NCI-H748 (cell line): ENCODE results near the gene TNRC6C.

Experiments
- DNase-seq: peaks from one replicate; lab custom pipeline; 2025; ENCODE audit not compliant: unreplicated experiment; lab: John Stamatoyannopoulos, UW

TNRC6C gene

DNA sequence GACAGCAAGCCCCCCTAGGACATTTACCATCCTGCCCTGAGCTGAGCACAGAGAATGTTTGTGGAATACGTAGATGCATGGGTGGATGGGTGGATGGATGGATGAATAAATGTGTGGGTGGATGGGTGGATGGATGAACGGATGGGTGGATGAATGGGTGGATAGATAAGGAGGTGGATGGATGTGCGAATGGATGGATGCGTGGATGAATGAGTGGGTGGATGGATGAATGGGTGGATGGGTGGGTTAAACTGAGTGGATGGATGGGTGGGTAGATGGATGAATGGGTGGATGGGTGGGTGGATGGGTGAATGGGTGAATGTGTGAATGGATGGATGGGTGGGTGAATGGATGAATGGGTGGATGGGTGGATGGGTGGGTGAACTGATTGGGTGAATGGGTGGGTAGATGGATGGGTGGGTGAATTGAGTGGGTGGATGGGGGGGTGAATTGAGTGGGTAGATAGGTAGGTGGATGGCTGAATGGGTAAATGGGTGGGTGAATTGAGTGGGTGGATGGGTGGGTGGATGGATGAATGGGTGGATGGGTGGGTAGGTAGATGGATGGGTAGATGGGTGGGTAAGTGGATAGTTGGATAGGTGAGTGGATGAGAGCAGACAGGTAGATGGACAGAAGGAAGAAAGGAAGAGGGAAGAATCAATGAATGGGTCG, 164.9 kb downstream of the TNRC6C start:
- DNase-seq = no peak

DNA sequence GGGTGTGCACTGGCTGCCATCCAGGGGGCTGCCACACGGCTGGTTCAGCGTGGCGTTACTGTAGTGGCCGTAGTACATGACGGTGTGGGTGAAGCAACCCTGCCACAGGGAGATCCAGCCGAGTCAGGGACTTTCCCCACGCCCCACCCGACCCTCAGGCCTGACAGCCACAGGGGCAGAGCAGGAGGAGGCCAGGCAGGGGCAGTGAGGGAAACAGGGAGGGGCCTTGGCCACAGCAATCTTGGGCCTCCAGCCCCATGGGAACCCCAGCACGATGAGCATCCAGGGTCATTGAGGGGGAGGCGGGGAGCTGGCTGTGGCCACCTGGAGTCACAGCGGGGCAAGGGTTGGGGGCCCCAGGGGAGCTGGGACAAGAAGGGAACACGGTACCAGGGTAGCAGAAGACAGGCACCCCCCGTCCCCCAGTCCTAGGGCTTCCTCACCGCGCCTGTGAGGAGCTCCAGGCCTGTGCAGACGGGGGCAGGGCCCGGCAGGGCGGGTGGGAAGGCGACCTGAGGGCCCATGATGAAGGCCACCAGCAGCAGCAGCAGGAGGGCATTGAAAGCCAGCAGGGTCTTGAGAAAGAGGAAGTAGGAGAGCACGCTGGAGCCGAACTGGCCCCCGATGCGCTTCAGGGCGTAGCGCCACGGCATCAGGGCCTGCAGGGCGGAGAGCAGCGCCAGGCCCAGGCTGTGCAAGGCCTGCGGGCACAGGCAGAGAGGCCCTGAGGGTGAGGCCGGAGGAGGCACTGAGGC, 165.8 kb downstream of the TNRC6C start:
- DNase-seq = no peak

DNA sequence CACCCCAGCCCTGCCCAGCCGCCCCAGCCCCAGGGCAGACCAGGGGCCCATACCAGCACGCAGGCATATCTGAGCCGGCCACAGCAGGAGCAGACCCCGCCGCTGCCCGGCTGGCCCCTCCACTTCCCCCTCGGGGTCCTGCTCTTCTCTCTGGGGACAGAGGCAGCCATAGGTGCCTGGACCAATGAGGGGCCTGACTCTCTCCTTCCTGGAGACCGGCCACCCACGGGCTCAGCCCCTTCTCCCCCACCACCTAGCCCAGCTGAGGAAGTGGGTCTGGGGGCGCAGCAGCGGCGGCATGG, 166.3 kb downstream of the TNRC6C start:
- no peak for DNase-seq

DNA sequence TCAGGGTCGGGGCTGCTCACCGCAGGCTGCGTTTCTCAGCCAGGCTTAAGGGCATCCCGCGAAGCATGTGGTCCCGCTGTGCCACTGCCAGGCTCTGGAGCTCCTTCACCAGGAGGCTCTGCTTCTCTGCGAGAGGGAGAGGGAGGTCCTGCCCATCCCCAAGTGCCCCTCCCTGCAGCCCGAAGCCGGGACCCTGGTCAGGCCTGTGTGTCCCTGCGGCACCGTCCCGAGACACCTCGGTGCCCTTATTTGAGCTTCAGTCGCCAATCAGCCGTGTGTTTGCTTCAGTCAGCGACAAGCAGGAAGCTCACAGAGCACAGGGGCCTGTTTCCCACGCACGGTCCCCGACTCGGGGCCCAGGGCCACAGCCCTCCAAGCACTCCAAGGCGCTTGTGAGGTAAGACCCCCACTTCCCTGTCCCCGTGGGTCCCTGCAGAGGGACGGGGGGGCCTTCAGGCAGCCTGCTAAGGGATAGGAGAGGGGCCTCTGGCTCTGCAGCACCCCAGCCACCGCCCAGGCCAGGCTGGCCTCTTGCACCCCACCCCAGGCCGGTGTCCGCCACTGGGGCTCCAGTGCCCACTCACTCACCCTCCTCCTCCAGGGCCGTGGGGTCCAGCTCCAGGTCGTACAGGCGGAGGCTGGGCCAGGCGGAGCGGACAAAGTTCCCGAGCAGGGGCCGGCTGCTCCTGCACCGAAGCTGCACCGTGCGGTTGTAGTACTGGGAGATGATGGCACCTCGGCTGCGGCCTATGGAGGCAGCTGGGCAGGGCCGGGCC, 166.8 kb downstream of the TNRC6C start:
- no peak for DNase-seq

DNA sequence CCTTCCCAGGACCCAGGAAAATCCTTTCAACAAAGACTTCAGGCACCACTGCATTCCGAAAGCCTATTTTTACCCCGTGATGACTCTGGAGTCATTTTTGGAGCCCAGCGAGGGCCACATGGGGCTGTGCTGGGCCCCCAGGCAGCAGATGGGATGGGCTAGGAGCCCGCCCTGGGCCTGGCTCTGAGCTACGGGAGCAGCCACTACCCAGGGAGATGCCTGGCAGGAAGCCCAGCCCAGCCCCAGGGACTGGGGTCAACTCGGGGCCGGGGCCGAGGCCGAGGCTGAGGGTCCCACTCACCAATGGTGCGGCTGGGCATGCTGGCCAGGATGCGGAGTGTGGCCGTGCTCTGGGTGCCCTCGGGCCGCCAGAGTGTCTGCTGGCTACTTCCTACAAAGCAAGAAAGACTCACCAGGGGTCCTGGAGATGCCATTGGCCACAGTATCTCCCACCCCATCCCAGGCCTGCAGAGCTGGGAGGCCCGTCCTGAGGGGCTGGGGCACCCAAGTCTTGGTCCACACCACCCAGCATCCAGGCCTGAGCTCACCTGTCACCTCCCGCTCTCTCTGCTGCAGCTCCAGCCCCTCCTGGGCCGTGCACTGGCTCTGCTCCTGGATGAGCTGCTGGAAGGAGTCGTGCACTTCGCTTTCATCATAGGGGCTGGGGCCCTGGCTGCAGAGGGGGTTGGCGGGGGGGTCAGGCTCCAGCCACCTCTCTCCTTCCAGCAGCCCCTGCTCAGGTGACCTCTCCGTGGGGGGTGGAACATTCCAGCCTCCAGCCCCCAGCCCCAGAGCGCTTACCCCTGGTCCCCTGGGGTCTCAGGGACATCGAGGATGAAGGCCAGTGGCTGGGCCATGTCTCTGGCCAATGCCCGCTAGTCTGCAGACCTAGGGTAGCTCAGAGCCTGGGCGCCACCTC, 167.7 kb downstream of the TNRC6C start:
- no peak for DNase-seq

DNA sequence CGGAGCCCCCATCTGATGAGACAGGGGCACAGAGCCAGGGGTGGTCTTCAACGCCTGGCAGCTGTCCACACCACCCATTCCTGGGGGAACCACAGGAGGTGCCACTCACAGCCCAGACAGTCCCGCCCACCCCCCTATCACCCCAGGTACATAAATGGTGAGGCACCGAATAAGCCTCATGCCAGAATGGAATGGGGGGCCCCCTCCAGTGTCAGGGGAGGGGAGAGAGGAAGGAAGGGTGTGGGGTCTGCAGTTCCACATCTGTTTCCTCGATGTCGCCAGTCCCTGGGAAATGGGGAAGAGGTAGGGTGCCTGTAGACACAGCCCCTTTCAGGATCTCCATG, 168.4 kb downstream of the TNRC6C start:
- no peak for DNase-seq

DNA sequence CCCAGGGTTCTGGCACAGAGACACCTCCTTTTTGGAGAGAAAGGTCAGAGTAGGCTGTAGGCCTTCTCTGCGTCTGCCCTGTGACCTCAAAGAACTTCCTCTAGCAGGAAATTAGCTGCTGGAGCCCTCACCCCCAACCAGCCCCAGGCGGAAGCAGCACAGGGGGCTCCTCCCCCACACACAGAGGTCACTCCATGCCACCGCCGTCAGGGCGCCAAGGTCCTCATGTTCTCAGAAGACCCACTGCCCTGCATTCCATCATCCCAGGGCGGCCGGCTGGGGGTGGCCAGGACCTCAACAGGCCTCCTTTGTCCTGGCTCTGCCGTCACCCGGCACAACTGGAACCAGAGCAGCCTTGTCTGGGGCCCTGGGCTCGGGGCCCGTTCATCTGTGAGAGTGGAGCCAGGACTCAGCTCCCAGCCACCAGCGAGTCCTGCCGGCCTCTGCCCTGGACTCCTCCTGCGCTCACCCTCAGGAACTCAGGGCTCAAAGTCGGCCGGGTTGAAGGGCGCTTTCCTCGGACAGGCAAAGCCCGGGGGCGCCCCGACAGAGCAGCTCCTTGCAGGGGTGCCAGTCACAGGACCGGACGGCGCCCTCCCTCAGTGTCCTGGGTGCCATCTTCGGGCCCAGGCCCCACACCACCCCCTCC, 168.9 kb downstream of the TNRC6C start:
- no peak for DNase-seq

DNA sequence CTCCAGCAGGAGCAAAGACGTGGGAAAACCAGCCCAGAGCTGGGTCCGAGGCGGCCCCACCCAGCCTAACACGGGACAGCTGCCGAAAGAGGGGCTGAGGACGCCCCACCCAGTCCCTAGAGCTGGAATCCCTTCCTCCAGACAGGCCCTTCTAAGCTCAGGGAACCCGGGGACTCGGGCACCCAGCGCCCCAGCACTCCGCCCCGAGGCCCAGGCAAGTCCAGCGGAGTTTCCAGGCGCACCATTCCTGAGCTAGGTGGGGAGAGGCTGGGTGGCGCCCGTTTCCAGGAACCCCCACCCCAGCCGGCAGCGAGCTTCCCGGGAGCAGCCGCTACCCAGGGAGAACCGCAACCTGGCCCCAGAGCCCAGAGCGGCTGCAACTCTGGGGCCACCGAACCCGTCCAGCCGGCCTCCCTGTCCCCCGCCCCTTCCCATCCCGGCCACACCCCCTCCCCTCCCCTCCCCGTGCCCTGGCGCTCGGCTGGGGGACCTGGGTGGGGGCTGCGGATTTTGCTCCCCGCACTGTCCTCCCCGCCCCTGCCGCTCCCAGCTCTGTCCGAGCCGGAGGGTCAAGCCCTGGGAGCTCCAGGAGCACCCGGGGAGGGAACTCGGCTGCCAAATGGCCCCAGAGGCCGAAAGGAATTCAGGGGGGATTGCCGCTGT, 169.5 kb downstream of the TNRC6C start:
- peak; percentile 36 for DNase-seq

DNA sequence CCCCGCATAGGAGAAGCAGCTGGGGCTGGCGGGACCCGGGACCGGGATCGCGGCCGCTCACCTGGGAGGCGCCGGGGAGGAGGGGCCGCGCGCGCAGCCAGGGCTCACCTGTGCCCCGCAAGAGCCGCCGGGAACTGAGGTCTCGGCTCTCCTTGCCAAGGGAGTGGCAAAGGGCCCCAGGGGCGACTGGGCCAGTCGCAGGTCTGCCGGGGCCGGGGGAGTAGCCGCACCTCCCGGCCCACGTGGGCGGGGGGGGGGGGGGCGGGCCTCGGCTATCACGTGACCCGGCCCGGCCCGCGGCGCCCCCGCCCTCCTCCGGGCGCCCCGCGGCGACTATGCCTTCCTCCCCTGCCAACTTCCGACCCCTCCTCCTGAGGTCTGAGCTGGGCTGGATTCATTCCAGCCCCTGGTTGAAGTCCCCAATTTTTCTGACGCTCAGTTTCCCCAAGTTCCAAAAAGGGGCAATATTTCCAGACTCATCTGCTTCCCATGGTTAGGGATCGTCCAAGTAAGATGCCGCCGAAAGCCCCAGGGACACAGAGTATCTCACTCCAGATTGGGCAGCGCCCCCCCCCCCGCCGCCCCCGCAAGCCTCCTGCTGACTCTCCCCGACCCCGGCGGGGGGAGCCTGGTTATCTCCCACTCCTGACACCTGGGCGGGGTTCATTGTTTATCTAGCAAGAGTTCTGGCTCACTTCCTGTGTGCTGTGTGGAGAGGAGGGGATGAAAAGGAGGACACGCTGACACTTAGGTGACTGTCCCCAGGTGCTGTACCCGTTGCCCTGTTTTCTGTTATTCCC, 170.2 kb downstream of the TNRC6C start, which contains the start of gene TMC6:
Gene TMC6 (minus strand): TSS at position 205 of the 800 bp plus-strand sequence. CDS start 1,923 bp downstream, outside the sequence.
- peak; percentile 67 for DNase-seq

DNA sequence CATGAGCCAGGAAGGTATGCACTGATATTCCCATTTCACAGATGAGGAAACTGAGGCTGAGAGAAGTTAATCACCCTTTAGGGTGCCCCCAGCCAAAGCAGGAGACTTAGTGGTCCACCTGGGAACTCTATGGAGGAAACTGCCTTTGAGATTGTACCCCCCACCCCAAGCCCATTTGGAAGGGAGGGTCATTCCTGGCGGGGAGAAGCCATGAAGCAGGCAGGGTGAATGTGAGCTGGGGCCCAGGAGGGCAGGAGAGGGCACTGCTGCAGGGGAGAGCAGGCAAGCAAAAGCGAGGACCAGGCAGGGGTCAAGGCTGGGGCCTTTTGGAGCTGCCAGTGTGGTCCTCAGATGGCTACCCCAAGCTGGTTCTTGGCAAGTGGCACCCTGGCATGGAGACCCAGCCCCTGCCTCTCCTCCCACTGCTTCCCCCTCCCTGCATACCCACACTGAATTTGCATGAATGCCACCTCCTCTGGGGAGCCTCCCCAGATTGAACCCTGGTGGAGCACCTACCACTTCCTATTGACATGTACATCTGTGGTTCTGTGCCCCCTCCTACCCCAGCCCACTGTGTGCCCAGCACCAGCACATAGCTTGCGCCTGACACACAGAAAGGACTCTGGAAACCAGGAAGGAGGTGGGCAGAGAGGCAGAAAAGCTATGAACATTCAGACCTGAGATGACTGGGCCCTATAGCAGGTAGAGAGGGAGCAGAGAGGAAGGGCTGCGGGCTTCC, 171.0 kb downstream of the TNRC6C start:
- DNase-seq = no peak

DNA sequence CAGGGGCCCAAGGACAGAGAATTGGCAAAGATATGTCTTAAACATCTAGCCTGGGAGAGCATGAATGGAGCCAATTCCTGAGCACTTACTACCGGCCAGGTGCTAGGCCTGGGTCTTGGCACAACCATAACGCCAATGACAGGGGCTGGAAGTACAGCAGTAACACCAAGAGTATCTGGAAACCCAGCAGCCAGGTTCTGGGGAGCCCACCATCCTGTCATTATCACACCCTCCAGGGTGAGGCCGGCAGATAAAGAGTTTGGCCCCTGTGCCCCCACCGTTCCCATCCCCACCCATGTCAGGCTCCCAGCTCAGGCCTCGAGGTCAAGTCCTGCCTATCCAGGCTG, 171.6 kb downstream of the TNRC6C start:
- DNase-seq = no peak

DNA sequence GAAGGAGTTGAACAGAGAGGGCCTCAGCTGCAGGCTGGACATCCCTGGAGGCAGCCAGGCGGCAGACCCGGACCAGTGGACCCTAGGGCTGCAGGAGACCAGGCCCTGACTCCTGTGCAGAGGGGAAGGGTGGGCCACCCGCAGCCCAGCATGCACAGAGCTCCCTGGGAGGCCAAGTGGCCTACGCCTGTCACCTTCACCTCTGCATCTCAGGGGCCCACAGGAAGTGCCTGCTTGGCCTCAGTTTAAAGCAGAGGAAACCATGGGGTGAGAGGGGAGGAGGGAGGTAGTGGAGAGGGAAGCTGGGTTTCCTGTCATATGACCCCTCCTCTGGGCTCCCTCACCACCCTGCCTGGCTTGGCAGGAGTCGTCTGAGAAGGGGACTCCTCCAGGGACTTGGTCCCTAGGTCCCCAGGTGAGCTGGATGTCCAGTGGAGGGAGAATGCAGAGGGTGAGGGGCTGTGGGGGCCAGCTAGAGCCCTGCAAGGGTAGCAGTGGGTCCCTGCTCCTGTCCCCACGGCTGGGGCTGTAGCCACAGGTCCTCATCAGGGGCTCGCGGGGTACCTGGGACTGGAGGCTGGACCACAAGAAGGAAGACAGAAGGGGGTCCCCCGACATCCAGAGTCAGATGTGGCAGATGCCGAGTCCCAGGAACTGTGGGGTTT, 172.1 kb downstream of the TNRC6C start, which contains the start of gene TMC8:
Gene TMC8 (plus strand): TSS at position 335 of the 665 bp plus-strand sequence. CDS start 818 bp downstream, outside the sequence.
- no peak for DNase-seq

DNA sequence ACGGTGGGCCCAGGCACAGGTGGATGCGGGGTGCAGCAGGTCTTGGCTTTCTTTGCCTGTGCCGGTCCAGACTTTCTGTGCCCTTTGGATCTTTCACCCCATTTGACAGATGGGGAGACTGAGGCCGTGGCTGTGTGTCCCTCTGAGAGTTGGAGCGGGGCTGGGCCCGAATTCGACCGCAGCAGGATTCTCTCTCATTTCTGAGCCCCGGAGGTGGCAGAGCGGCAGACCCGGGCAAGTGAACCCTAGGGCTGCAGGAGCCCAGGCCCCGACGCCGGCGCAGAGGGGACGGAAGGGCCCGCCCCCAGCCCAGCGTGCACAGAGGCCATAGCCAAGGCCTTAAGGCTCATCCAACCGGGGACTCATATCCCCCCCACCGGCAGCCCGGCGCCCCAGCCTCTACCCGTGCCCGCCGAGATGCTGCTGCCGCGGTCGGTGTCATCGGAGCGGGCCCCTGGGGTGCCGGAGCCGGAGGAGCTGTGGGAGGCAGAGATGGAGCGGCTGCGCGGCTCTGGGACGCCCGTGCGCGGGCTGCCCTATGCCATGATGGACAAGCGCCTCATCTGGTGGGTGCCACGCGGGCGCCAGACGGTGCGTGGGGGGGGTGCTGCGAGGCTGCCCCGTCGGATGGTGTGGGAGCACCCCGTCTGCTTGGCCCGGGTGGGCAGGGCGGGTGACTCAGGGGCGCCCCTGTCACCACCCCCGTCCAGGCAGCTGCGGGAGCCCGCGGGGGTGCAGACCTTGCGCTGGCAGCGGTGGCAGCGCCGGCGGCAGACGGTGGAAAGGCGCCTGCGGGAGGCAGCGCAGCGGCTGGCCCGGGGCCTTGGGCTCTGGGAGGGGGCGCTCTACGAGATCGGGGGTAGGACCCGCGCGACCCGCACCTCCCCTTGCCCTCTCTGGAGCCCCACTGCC, 172.9 kb downstream of the TNRC6C start:
- no peak for DNase-seq

DNA sequence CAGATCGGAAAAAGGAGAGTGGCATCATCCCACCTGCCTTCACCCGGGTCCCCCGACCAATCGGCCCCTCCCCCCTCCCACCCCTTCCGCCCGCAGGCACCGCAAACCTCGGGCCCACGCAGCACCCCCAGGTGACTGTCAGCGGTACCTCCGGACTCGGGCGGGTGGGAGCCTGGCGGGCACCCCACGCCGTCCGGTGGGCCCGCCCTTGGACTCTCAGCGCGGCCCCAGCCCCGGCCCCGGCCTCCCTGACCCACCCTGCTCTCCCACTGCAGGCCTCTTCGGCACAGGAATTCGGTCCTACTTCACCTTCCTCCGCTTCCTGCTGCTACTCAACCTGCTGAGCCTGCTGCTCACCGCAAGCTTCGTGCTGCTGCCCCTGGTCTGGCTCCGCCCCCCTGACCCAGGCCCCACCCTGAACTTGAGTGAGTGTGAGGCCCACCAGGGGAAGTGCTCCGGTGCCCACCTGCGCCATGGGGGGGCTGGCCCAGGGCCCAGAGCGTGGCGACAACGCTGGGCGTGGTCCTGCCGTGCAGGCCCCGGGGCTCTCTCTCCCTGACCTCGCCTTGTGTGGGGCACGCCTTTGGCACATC, 173.7 kb downstream of the TNRC6C start:
- DNase-seq = no peak

DNA sequence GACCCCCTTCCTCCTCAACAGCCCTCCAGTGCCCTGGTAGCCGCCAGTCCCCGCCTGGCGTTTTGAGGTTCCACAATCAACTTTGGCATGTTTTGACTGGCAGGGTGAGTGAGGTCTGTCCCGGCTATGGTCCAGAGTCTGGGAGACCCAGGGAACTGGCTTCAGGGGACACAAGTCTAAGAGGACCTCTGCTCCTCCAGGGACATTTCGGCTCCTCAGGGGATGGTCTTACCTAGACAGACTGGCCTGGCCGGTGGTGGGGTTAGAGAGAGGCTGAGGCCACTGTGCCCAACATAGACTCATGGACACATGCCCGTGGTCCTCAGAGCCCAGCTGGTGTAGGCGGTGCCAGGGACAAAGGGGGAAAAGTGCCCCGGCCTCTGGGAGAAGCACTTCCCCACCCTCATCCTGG, 174.3 kb downstream of the TNRC6C start:
- DNase-seq = no peak

DNA sequence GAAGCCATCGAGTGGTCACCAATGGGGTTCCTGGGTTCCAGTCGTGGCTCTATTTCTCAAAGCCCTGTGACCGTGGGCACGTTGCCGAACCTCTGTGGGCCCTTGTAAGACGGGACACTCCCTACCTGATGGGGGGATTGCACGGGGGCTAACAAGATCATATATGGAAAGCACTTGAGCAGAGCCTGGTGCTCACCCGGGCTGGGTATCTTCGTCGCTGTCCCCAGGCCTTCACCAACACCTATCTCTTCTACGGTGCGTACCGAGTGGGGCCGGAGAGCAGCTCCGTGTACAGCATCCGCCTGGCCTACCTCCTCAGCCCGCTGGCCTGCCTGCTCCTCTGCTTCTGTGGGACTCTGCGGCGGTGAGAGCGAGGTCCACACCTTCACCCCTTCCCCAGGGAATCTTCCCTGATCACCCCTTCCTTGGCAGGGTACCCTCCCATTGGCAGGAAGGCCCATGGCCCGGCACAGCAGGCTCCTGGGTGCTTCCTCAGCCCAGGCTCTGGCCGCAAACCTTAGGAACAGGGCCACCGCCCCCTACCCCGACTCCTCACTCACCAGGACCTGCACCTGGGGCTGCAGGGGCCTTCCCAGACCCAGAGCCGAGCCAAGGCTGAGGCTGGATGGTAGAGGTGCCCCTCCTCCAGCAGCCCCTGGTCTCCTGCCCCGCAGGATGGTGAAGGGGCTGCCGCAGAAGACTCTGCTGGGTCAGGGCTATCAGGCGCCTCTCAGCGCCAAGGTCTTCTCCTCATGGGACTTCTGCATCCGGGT, 174.9 kb downstream of the TNRC6C start:
- no peak for DNase-seq
